PFSK-1 (cell line): ENCODE data around the gene TRAPPC2.

Experiments used
- POLR2AphosphoS5 ChIP-seq: IDR thresholded peaks from 2 replicates; pipeline ENCODE4 v1.6.1; 2012; ENCODE audit warnings: low read depth, mild to moderate bottlenecking, control low read depth, low read length, moderate library complexity
- SIN3A ChIP-seq: IDR thresholded peaks from 2 replicates; pipeline ENCODE4 v1.6.1; 2012; ENCODE audit warnings: mild to moderate bottlenecking, low read length, moderate library complexity, borderline replicate concordance; ENCODE audit not compliant: insufficient read depth

- TF ChIP-seq SIN3A (no peak), POLR2AphosphoS5 (no peak)
Observed at GRCh38 chrX:13688384-13688957, 45.9 kb downstream of the TRAPPC2 start.
